HEK293 (cell line): ENCODE measurements around the gene H2AZ2.
A peak's percentile ranks its signal among the peaks of the same experiment; 100 is the strongest.

Experiments
- CTCF ChIA-PET: fragments of 350-600 bp; formaldehyde crosslinking; extraction: SDS; loops from one replicate; lab custom pipeline; 2021; ENCODE audit warnings: antibody characterized with exemption; lab: Yijun Ruan, JAX
- POLR2A ChIA-PET: fragments of 300-600 bp; formaldehyde crosslinking; extraction: SDS; loops from one replicate; lab custom pipeline; 2020; ENCODE audit warnings: antibody characterized with exemption, inconsistent platforms; lab: Yijun Ruan, JAX
- H3K27ac ChIP-seq: fragments of 200-500 bp; sonication (Bioruptor generic); 2 replicates; pipeline ENCODE4 v1.5.1; 2014; ENCODE audit warnings: low read depth, low read length, control low read depth, inconsistent platforms; ENCODE audit errors: extremely low read depth
- H3K36me3 ChIP-seq, 2 experiments: fragments of 200-500 bp in 1 of 2; sonication (Bioruptor generic) in 1 of 2; 1 replicate in 1 of 2; 2 replicates in 1 of 2; pipeline ENCODE4 v1.5.1; 2014 to 2017; ENCODE audit warnings: inconsistent platforms in 2 of 2, low read length in 2 of 2; ENCODE audit not compliant: control insufficient read depth in 2 of 2, insufficient read depth in 1 of 2
- H3K4me1 ChIP-seq: fragments of 200-500 bp; sonication (Bioruptor generic); 2 replicates; pipeline ENCODE4 v1.5.1; 2014; ENCODE audit warnings: mild to moderate bottlenecking, low read length, inconsistent platforms; ENCODE audit not compliant: control insufficient read depth, insufficient read depth
- H3K4me3 ChIP-seq: 2 replicates; pipeline ENCODE4 v1.5.1; 2011; ENCODE audit warnings: low read depth, mild to moderate bottlenecking, control low read depth, low read length, moderate library complexity
- H3K9me3 ChIP-seq: fragments of 200-500 bp; sonication (Bioruptor generic); 2 replicates; pipeline ENCODE4 v1.5.1; 2014; ENCODE audit warnings: low read depth, low read length, inconsistent platforms; ENCODE audit not compliant: control insufficient read depth, insufficient read depth
- PATZ1 ChIP-seq: fragments of 450-650 bp; formaldehyde crosslinking; IDR thresholded peaks from 2 replicates; pipeline ENCODE4 v1.5.1; 2016; ENCODE audit warnings: missing biosample characterization, missing genetic modification characterization
- PRDM10 ChIP-seq: fragments of 450-650 bp; formaldehyde crosslinking; IDR thresholded peaks from 2 replicates; pipeline ENCODE4 v1.5.1; 2016; ENCODE audit warnings: missing biosample characterization, missing genetic modification characterization
- SETDB1 ChIP-seq: IDR thresholded peaks from one replicate; pipeline ENCODE4 v1.6.1; 2017; ENCODE audit warnings: mild to moderate bottlenecking, low read length, moderate library complexity, mixed read lengths; ENCODE audit not compliant: insufficient read length
- SP7 ChIP-seq: fragments of 450-650 bp; formaldehyde crosslinking; IDR thresholded peaks from 2 replicates; pipeline ENCODE4 v1.5.1; 2016; ENCODE audit warnings: missing biosample characterization, missing genetic modification characterization
- TCF7L2 ChIP-seq: IDR thresholded peaks from 2 replicates; pipeline ENCODE4 v1.6.1; 2011; ENCODE audit warnings: low read depth, mild to moderate bottlenecking, inconsistent platforms, low read length, moderate library complexity, borderline replicate concordance
- TSHZ1 ChIP-seq: fragments of 450-650 bp; formaldehyde crosslinking; IDR thresholded peaks from 2 replicates; pipeline ENCODE4 v1.5.1; 2016; ENCODE audit warnings: missing biosample characterization, missing genetic modification characterization, borderline replicate concordance
- ZBTB17 ChIP-seq: fragments of 450-650 bp; formaldehyde crosslinking; IDR thresholded peaks from 2 replicates; pipeline ENCODE4 v1.5.1; 2016; ENCODE audit warnings: missing biosample characterization, missing genetic modification characterization
- ZBTB21 ChIP-seq: fragments of 450-650 bp; formaldehyde crosslinking; IDR thresholded peaks from 2 replicates; pipeline ENCODE4 v1.5.1; 2017; ENCODE audit warnings: missing biosample characterization, missing genetic modification characterization
- ZBTB8A ChIP-seq: fragments of 450-650 bp; formaldehyde crosslinking; IDR thresholded peaks from 2 replicates; pipeline ENCODE4 v1.5.1; 2016; ENCODE audit warnings: missing biosample characterization, missing genetic modification characterization
- ZNF133 ChIP-seq: fragments of 450-650 bp; formaldehyde crosslinking; IDR thresholded peaks from 2 replicates; pipeline ENCODE4 v1.5.1; 2016; ENCODE audit warnings: missing biosample characterization, missing genetic modification characterization
- ZNF280C ChIP-seq: fragments of 450-650 bp; formaldehyde crosslinking; IDR thresholded peaks from 2 replicates; pipeline ENCODE4 v1.5.1; 2016; ENCODE audit warnings: missing biosample characterization, missing genetic modification characterization
- ZNF280D ChIP-seq: fragments of 450-650 bp; formaldehyde crosslinking; IDR thresholded peaks from 2 replicates; pipeline ENCODE4 v1.5.1; 2016; ENCODE audit warnings: missing biosample characterization, missing genetic modification characterization
- ZNF404 ChIP-seq: fragments of 450-650 bp; formaldehyde crosslinking; IDR thresholded peaks from 2 replicates; pipeline ENCODE4 v1.5.1; 2017; ENCODE audit warnings: missing biosample characterization, missing genetic modification characterization
- ZNF660 ChIP-seq: fragments of 450-650 bp; IDR thresholded peaks from 2 replicates; pipeline ENCODE4 v1.5.1; 2018; ENCODE audit warnings: missing biosample characterization, mild to moderate bottlenecking, missing genetic modification characterization
- ZNF692 ChIP-seq: fragments of 450-650 bp; formaldehyde crosslinking; IDR thresholded peaks from 2 replicates; pipeline ENCODE4 v1.5.1; 2016; ENCODE audit warnings: missing biosample characterization, missing genetic modification characterization

Gene H2AZ2

GRCh38 chr7:44784364-44784763 is 63.5 kb downstream of the H2AZ2 start (continued):
- no peak for TF ChIP-seq ZNF692 (tag by site-specific recombination)
- TF ChIP-seq ZNF280C (tag by site-specific recombination): no peak
- TF ChIP-seq PATZ1: no peak
- TF ChIP-seq, all 188 proteins: peak for 0

- H3K9me3 ChIP-seq: no peaks in the 10 kb centered on the region
- ChIA-PET CTCF (no interaction called here), POLR2A (interaction anchor here (0.7 kb wide), 1 partner anchor 216 kb away, joined by 9 read pairs; no protein-coding TSS in a partner anchor)
- TF ChIP-seq ZBTB17 (tag by site-specific recombination) (no peak), ZNF404 (no peak), ZBTB8A (no peak), ZNF660 (tag by site-specific recombination) (no peak), ZNF280D (tag by site-specific recombination) (peak; percentile 65; the same call in 1 of the 2 replicates), ZNF133 (tag by site-specific recombination) (peak; percentile 75; the same call in 1 of the 2 replicates), SETDB1 (peak; percentile 18), ZBTB21 (no peak)
- H3K27ac ChIP-seq: no peak overlapping the region
- no peaks in the 10 kb centered on the region for H3K36me3 ChIP-seq
- H3K4me1 ChIP-seq: no peaks in the 10 kb centered on the region
- H3K4me3 ChIP-seq: no peak overlapping the region
Measured at GRCh38 chr7:44783407-44783806, 64.5 kb downstream of the H2AZ2 start.

- Histone ChIP-seq H3K9me3 (no peaks in the 10 kb centered on the region), H3K4me3 (no peak overlapping the region), H3K27ac (no peak overlapping the region), H3K4me1 (no peaks in the 10 kb centered on the region), H3K36me3 (no peaks in the 10 kb centered on the region)
- TF ChIP-seq TCF7L2 (no peak), SETDB1 (no peak), PRDM10 (tag by site-specific recombination) (no peak), TSHZ1 (tag by site-specific recombination) (no peak), SP7 (no peak)
- ChIA-PET POLR2A (no interaction called here), CTCF (no interaction called here)
Measured at GRCh38 chr7:44782460-44782859, 65.4 kb downstream of the H2AZ2 start.
